ENCODE results near the gene CACNG3.
"Not testable (repeated sequence)": the region's sequence is repeated elsewhere in the genome, so short reads cannot be mapped to it uniquely, and the experiment has no call there.

CACNG3 gene

DNA sequence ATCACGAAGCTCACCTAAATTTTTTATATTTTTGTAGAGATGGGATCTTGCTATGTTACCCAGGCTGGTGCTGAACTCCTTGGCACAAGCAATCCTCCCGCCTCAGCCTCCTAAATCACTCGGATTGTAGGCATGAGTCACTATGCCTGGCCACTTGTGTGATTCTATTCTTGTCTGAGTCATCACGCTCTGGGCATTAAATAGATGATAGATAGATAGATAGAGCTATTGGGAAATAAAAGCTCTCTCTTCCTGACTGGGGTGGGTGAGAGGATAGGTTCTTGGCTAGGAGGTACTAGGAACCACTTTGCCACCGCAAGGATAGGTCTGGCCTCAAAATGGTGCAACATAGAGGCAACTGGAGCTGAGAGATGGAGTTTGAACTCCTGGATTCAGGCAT, 21.4 kb upstream of the CACNG3 start:
- H3K27ac ChIP-seq (ENCODE audit: low read depth in 2 of 2, low read length in 2 of 2), result no peak overlapping the region
- no peaks in the 10 kb centered on the region for H3K36me3 ChIP-seq (ENCODE audit: control insufficient read depth in 2 of 2, insufficient read depth in 2 of 2, low read length in 2 of 2)
- H3K4me3 ChIP-seq (ENCODE audit: low read length in 2 of 2), result no peak overlapping the region
- H3K4me1 ChIP-seq (ENCODE audit: control insufficient read depth in 2 of 2, insufficient read depth in 2 of 2, low read length in 2 of 2), result no peaks in the 10 kb centered on the region
- H3K9ac ChIP-seq (ENCODE audit: low read depth in 1 of 2, low read length in 2 of 2), result no peak overlapping the region
- no peaks in the 10 kb centered on the region for H3K27me3 ChIP-seq (ENCODE audit: control insufficient read depth in 2 of 2, insufficient read depth in 2 of 2, low read length in 2 of 2)
- H3K9me3 ChIP-seq (ENCODE audit: control insufficient read depth in 2 of 2, low read length in 2 of 2), result peaks cover 0 to 3% of the 10 kb centered on the region in 2 donors

DNA sequence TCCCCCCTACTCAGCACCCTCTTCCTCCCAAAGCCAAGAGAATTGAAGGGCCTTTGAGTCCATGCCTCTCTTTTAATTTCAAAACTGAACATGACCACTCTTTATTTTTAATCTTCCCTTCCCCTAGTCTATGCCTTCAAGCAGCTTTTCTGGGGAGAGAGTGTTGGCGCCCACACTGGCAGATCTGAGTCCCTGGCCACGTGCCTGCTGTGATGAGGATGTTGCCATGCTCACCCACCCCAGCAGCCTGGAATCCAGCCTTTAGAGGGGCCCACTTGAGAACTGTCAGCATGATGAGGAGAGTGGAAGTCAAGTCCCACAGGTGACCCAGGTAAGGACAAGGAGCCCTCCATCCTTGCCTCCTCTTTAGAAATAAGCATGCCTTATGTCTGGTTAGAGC, 20.3 kb upstream of the CACNG3 start:
- H3K4me3 ChIP-seq (ENCODE audit: low read length in 2 of 2), result no peak overlapping the region
- H3K9ac ChIP-seq (ENCODE audit: low read depth in 1 of 2, low read length in 2 of 2), result no peak overlapping the region
- H3K9me3 ChIP-seq (ENCODE audit: control insufficient read depth in 2 of 2, low read length in 2 of 2), result peaks cover 0 to 3% of the 10 kb centered on the region in 2 donors
- H3K36me3 ChIP-seq (ENCODE audit: control insufficient read depth in 2 of 2, insufficient read depth in 2 of 2, low read length in 2 of 2), result no peaks in the 10 kb centered on the region
- no peak overlapping the region for H3K27ac ChIP-seq (ENCODE audit: low read depth in 2 of 2, low read length in 2 of 2)
- no peaks in the 10 kb centered on the region for H3K27me3 ChIP-seq (ENCODE audit: control insufficient read depth in 2 of 2, insufficient read depth in 2 of 2, low read length in 2 of 2)
- H3K4me1 ChIP-seq (ENCODE audit: control insufficient read depth in 2 of 2, insufficient read depth in 2 of 2, low read length in 2 of 2), result no peaks in the 10 kb centered on the region

DNA sequence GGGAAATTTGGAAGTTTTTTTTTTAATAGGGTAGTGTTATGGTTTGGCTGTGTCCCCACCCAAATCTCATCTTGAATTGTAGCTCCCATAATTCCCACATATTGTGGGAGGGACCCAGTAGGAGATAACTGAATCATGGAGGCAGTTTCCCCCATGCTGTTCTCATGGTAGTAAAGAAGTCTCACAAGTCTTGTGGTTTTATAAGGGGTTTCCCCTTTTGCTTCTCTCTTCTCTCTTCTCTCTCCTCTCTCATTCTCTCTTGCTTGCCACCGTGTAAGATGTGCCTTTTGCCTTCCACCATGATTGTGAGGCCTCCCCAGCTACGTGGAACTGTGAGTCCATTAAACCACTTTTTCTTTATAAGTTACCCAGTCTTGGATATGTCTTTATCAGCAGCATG, 17.3 kb upstream of the CACNG3 start:
- not testable (repeated sequence) for H3K27me3 ChIP-seq (ENCODE audit: control insufficient read depth in 2 of 2, insufficient read depth in 2 of 2, low read length in 2 of 2); H3K27ac ChIP-seq (ENCODE audit: low read depth in 2 of 2, low read length in 2 of 2)

DNA sequence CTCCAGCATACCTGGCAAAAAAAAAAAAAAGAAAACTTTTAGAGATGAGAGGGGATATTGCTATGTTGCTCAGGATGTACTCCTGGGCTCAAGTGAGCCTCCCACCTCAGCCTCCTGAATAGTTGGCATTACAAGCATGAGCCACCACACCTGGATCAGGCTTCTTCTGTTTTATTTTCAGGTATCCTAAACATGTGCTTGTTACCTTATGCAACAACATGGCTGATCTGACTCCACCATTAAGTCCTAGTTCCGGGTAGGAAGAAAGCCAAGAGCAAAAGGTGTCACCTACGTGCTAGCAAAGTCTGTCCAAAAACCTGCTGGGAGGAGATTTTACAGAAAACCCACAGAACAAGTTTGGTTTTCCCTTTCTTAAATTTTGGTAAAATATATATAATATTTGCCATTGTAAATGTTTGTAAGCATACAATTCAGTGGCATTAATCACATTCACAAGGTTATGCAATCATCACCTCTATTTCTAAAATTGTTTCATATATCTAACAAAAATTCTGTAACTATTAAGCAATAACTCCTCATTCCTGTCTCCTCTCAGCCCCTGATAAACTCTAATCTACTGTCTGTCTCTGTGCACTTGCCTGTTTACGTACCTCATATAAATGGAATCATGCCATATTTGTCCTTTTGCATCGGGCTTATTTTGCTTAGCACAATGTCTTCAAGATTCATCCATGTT, 9.1 kb upstream of the CACNG3 start:
- Histone ChIP-seq H3K4me1 (ENCODE audit: control insufficient read depth in 2 of 2, insufficient read depth in 2 of 2, low read length in 2 of 2) (no peaks in the 10 kb centered on the region), H3K27me3 (ENCODE audit: control insufficient read depth in 2 of 2, insufficient read depth in 2 of 2, low read length in 2 of 2) (no peaks in the 10 kb centered on the region), H3K9ac (ENCODE audit: low read depth in 1 of 2, low read length in 2 of 2) (no peak overlapping the region), H3K36me3 (ENCODE audit: control insufficient read depth in 2 of 2, insufficient read depth in 2 of 2, low read length in 2 of 2) (no peaks in the 10 kb centered on the region), H3K27ac (ENCODE audit: low read depth in 2 of 2, low read length in 2 of 2) (no peak overlapping the region), H3K9me3 (ENCODE audit: control insufficient read depth in 2 of 2, low read length in 2 of 2) (no peaks in the 10 kb centered on the region), H3K4me3 (ENCODE audit: low read length in 2 of 2) (no peak overlapping the region)

More for the DNA sequence above, 17.3 kb upstream of the CACNG3 start:
- not testable (repeated sequence) for H3K36me3 ChIP-seq (ENCODE audit: control insufficient read depth in 2 of 2, insufficient read depth in 2 of 2, low read length in 2 of 2); H3K9ac ChIP-seq (ENCODE audit: low read depth in 1 of 2, low read length in 2 of 2); H3K4me3 ChIP-seq (ENCODE audit: low read length in 2 of 2); H3K9me3 ChIP-seq (ENCODE audit: control insufficient read depth in 2 of 2, low read length in 2 of 2); H3K4me1 ChIP-seq (ENCODE audit: control insufficient read depth in 2 of 2, insufficient read depth in 2 of 2, low read length in 2 of 2)

DNA sequence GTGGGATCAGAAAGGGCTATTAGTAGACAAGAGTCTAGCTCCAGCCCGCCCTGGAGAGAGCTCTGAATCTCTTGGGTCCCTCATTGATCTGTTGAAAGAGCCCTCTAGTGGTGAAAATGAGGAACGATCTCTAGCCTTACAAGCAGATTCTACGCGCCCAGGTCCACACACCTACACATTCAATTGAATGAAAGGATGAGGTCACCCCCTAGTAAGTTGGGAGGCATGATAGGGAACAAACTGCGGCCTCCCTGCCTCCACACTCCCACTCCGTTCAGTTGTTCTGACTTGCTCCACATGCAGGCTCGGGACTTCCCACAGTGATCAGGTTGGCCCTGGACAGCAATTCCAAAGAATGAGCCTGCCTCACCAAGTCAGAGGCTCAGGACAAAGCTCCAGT, 2.9 kb upstream of the CACNG3 start:
- H3K9ac ChIP-seq (ENCODE audit: low read depth in 1 of 2, low read length in 2 of 2), result no peak overlapping the region
- H3K36me3 ChIP-seq (ENCODE audit: control insufficient read depth in 2 of 2, insufficient read depth in 2 of 2, low read length in 2 of 2), result no peaks in the 10 kb centered on the region
- no peak overlapping the region for H3K27ac ChIP-seq (ENCODE audit: low read depth in 2 of 2, low read length in 2 of 2)
- H3K4me1 ChIP-seq (ENCODE audit: control insufficient read depth in 2 of 2, insufficient read depth in 2 of 2, low read length in 2 of 2), result no peaks in the 10 kb centered on the region
- H3K27me3 ChIP-seq (ENCODE audit: control insufficient read depth in 2 of 2, insufficient read depth in 2 of 2, low read length in 2 of 2), result peaks cover 4 to 16% of the 10 kb centered on the region in 2 donors
- no peaks in the 10 kb centered on the region for H3K9me3 ChIP-seq (ENCODE audit: control insufficient read depth in 2 of 2, low read length in 2 of 2)
- H3K4me3 ChIP-seq (ENCODE audit: low read length in 2 of 2), result no peak overlapping the region

DNA sequence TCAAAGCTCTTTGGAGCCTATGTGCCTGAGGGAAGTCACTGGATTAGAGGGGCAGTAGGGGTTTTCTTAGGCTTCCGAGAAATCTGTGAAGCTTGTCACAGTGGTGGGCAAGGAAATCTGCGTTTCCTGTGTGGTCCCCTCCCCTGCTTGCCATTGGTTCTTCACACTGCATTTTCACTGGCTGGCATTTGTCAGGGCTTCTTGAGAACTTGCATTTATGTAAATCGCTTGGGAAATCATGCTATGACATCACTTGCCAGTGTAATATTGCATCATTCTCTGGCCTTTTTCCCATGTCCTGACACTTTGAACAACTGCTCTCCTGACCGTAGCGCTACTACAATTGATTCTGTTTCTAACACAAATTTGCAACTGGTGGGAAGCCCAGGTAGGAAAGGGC, 1.8 kb downstream of the CACNG3 start:
- H3K27me3 ChIP-seq (ENCODE audit: control insufficient read depth in 2 of 2, insufficient read depth in 2 of 2, low read length in 2 of 2), result peaks cover 4 to 16% of the 10 kb centered on the region in 2 donors
- H3K9me3 ChIP-seq (ENCODE audit: control insufficient read depth in 2 of 2, low read length in 2 of 2), result no peaks in the 10 kb centered on the region
- no peak overlapping the region for H3K9ac ChIP-seq (ENCODE audit: low read depth in 1 of 2, low read length in 2 of 2)
- H3K4me1 ChIP-seq (ENCODE audit: control insufficient read depth in 2 of 2, insufficient read depth in 2 of 2, low read length in 2 of 2), result no peaks in the 10 kb centered on the region
- H3K27ac ChIP-seq (ENCODE audit: low read depth in 2 of 2, low read length in 2 of 2), result no peak overlapping the region
- no peak overlapping the region for H3K4me3 ChIP-seq (ENCODE audit: low read length in 2 of 2)
- no peaks in the 10 kb centered on the region for H3K36me3 ChIP-seq (ENCODE audit: control insufficient read depth in 2 of 2, insufficient read depth in 2 of 2, low read length in 2 of 2)

DNA sequence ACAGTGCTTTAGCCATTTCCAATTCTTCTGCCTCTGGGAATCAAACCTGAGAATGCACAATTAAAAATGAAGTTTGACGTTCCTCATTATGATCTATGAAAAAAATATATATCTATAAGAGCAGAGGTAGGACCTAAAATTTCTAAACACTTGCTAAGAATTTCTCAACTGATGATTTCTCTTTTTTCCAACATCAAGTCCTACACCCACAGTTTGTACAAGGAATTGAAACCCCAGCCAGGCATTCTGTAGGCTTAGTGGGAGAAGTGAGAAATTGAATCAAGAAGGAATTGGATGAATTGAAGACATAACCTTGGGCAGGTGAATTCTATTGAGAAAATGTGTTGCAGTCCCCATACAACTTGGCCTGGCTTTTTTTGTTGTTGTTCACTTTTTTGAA, 2.7 kb downstream of the CACNG3 start:
- H3K27ac ChIP-seq (ENCODE audit: low read depth in 2 of 2, low read length in 2 of 2), result no peak overlapping the region
- H3K9ac ChIP-seq (ENCODE audit: low read depth in 1 of 2, low read length in 2 of 2), result no peak overlapping the region
- no peak overlapping the region for H3K4me3 ChIP-seq (ENCODE audit: low read length in 2 of 2)
- peaks cover 4 to 11% of the 10 kb centered on the region in 2 donors for H3K27me3 ChIP-seq (ENCODE audit: control insufficient read depth in 2 of 2, insufficient read depth in 2 of 2, low read length in 2 of 2)
- H3K36me3 ChIP-seq (ENCODE audit: control insufficient read depth in 2 of 2, insufficient read depth in 2 of 2, low read length in 2 of 2), result no peaks in the 10 kb centered on the region
- H3K4me1 ChIP-seq (ENCODE audit: control insufficient read depth in 2 of 2, insufficient read depth in 2 of 2, low read length in 2 of 2), result no peaks in the 10 kb centered on the region
- no peaks in the 10 kb centered on the region for H3K9me3 ChIP-seq (ENCODE audit: control insufficient read depth in 2 of 2, low read length in 2 of 2)

DNA sequence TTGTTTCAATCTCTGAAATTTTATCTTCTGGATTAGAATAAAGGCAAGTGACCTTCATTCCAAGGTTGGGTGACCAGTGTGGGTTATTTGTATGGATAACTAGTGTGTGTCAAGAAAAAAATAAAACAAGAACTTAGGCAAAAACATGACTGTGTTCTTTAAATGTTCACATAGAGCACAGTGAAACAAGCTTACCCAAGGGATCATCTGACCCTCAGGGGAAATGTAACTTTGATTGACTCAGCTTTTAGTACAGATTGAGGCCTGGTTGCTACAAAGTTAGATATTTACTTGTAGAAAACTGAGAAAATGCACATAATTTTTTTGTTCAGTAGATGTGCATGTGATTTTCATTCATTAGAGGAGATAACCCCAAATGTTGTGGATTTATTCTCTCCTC, 6.7 kb downstream of the CACNG3 start:
- Histone ChIP-seq H3K27ac (ENCODE audit: low read depth in 2 of 2, low read length in 2 of 2) (no peak overlapping the region), H3K4me3 (ENCODE audit: low read length in 2 of 2) (no peak overlapping the region), H3K9me3 (ENCODE audit: control insufficient read depth in 2 of 2, low read length in 2 of 2) (no peaks in the 10 kb centered on the region), H3K4me1 (ENCODE audit: control insufficient read depth in 2 of 2, insufficient read depth in 2 of 2, low read length in 2 of 2) (no peaks in the 10 kb centered on the region), H3K9ac (ENCODE audit: low read depth in 1 of 2, low read length in 2 of 2) (no peak overlapping the region), H3K36me3 (ENCODE audit: control insufficient read depth in 2 of 2, insufficient read depth in 2 of 2, low read length in 2 of 2) (no peaks in the 10 kb centered on the region), H3K27me3 (ENCODE audit: control insufficient read depth in 2 of 2, insufficient read depth in 2 of 2, low read length in 2 of 2) (peaks cover 0 to 6% of the 10 kb centered on the region in 2 donors)

DNA sequence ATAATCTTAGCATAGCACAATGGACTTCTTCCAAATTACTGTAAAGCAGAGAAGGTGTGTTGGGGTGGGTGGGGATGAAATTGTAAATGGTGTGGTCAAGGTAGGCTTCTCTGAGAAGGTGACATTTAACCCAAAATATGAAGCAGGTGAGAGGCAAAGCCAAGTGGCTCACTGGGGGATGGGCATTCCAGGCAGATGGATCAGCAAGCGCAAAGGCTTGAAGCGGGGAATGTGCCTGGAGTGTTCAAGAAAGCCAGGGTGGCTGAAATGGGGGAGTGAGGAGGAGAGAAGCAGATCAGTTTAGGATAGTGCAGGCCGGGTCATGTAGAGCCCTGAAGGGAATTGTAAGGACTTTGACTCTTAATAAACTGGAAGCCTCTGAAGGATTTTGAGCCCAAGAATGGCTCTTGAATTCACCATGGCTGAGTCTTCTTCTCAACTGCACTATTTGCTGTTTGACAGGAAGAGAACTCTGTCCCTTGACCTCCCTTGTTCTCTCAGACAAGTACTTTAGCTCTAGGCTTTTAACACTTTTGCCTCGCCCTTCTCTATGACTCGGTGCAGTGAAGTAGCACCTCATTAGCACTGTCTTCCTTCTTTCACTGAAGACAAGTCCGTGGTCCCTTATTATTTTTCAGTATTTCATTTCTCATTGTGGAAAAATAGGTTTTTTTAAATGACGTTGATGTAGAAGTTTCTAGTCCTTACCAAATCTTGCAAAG, 14.7 kb downstream of the CACNG3 start:
- Histone ChIP-seq H3K9ac (ENCODE audit: low read depth in 1 of 2, low read length in 2 of 2) (no peak overlapping the region), H3K9me3 (ENCODE audit: control insufficient read depth in 2 of 2, low read length in 2 of 2) (no peaks in the 10 kb centered on the region), H3K27me3 (ENCODE audit: control insufficient read depth in 2 of 2, insufficient read depth in 2 of 2, low read length in 2 of 2) (peaks cover 0 to 4% of the 10 kb centered on the region in 2 donors), H3K27ac (ENCODE audit: low read depth in 2 of 2, low read length in 2 of 2) (no peak overlapping the region), H3K36me3 (ENCODE audit: control insufficient read depth in 2 of 2, insufficient read depth in 2 of 2, low read length in 2 of 2) (no peaks in the 10 kb centered on the region), H3K4me1 (ENCODE audit: control insufficient read depth in 2 of 2, insufficient read depth in 2 of 2, low read length in 2 of 2) (no peaks in the 10 kb centered on the region), H3K4me3 (ENCODE audit: low read length in 2 of 2) (no peak overlapping the region)

DNA sequence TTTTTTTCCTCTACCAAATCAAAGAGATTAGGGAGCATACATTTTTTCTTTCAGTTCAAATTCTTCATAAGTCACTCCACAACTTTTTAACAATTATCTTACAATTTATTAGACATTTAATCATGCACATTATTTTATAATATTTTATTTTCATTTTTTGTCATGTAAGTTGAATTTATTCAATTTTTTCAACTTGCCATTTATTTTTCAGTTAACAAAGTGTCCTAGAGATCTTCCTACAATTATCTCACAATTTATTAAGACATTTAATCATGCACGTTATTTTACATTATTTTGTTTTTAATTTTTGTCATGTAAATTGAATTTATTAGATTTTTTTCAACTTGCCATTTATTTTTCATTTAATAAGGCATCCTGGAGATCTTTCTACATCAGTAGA, 16.2 kb downstream of the CACNG3 start:
- Histone ChIP-seq H3K4me3 (ENCODE audit: low read length in 2 of 2) (no peak overlapping the region), H3K4me1 (ENCODE audit: control insufficient read depth in 2 of 2, insufficient read depth in 2 of 2, low read length in 2 of 2) (no peaks in the 10 kb centered on the region), H3K36me3 (ENCODE audit: control insufficient read depth in 2 of 2, insufficient read depth in 2 of 2, low read length in 2 of 2) (no peaks in the 10 kb centered on the region)

More for the DNA sequence above, 16.2 kb downstream of the CACNG3 start:
- H3K9me3 ChIP-seq (ENCODE audit: control insufficient read depth in 2 of 2, low read length in 2 of 2), result no peaks in the 10 kb centered on the region
- no peak overlapping the region for H3K9ac ChIP-seq (ENCODE audit: low read depth in 1 of 2, low read length in 2 of 2)
- no peak overlapping the region for H3K27ac ChIP-seq (ENCODE audit: low read depth in 2 of 2, low read length in 2 of 2)
- peaks cover 0 to 4% of the 10 kb centered on the region in 2 donors for H3K27me3 ChIP-seq (ENCODE audit: control insufficient read depth in 2 of 2, insufficient read depth in 2 of 2, low read length in 2 of 2)
